NCI-H146 (cell line): ENCODE results near the gene CFTR.
"Not testable (repeated sequence)": the region's sequence is repeated elsewhere in the genome, so short reads cannot be mapped to it uniquely, and the experiment has no call there.

Source experiments
- DNase-seq: peaks from one replicate; lab custom pipeline; 2025; lab: John Stamatoyannopoulos, UW

Gene CFTR

GRCh38 chr7:117479225-117480054 lies at the start of gene CFTR:
CFTR (plus strand) TSS chr7:117480025; CDS start chr7:117480095, 70 bp downstream.
- no peak for DNase-seq

GRCh38 chr7:117435475-117436043 lies 44.3 kb upstream of the CFTR start:
- DNase-seq: no peak

- DNase-seq: no peak
Measured at GRCh38 chr7:117444646-117445045, 35.2 kb upstream of the CFTR start.

GRCh38 chr7:117445206-117445605 lies 34.6 kb upstream of the CFTR start:
- DNase-seq: no peak

- DNase-seq: no peak
Measured at GRCh38 chr7:117446220-117446815, 33.5 kb upstream of the CFTR start.

GRCh38 chr7:117448655-117449054 lies 31.2 kb upstream of the CFTR start:
- DNase-seq: no peak

- peak; percentile 11 for DNase-seq
Measured at GRCh38 chr7:117458977-117459583, 20.7 kb upstream of the CFTR start.

GRCh38 chr7:117459735-117460134 lies 20.1 kb upstream of the CFTR start:
- DNase-seq: no peak

- not testable (repeated sequence) for DNase-seq
Measured at GRCh38 chr7:117460815-117461214, 19.0 kb upstream of the CFTR start.

- no peak for DNase-seq
Measured at GRCh38 chr7:117468174-117468573, 11.7 kb upstream of the CFTR start.

GRCh38 chr7:117470777-117471176 lies 9.0 kb upstream of the CFTR start:
- no peak for DNase-seq

GRCh38 chr7:117472335-117472734 lies 7.5 kb upstream of the CFTR start:
- no peak for DNase-seq

- DNase-seq: no peak
Measured at GRCh38 chr7:117476557-117477215, 3.1 kb upstream of the CFTR start.

GRCh38 chr7:117478836-117479224 lies 995 bp upstream of the CFTR start:
- no peak for DNase-seq

GRCh38 chr7:117480055-117480362 lies 184 bp downstream of the CFTR start:
- DNase-seq: no peak

- no peak for DNase-seq
Measured at GRCh38 chr7:117480978-117481377, 1.2 kb downstream of the CFTR start.

- DNase-seq: no peak
Measured at GRCh38 chr7:117485118-117485620, 5.3 kb downstream of the CFTR start.

GRCh38 chr7:117489016-117489415 lies 9.2 kb downstream of the CFTR start:
- no peak for DNase-seq

- DNase-seq: no peak
Measured at GRCh38 chr7:117489430-117489829, 9.6 kb downstream of the CFTR start.

GRCh38 chr7:117489911-117490310 lies 10.1 kb downstream of the CFTR start:
- no peak for DNase-seq

- DNase-seq: no peak
Measured at GRCh38 chr7:117492649-117493048, 12.8 kb downstream of the CFTR start.

GRCh38 chr7:117493460-117493859 lies 13.6 kb downstream of the CFTR start:
- DNase-seq: no peak
